Trophoblast cell (in vitro differentiated cells and primary cell): ENCODE results near the gene CAMSAP2.

Source experiments
- DNase-seq, 2 donors: peaks; one replicate each; pipeline ENCODE4 v3.0.0-alpha.2; 2016
- H2AFZ ChIP-seq: 2 replicates; pipeline ENCODE4 v1.6.1; 2013; ENCODE audit warnings: low read length, moderate library complexity, mild to moderate bottlenecking; ENCODE audit not compliant: insufficient read depth, poor library complexity
- H2AK5ac ChIP-seq: 2 replicates; pipeline ENCODE4 v1.6.1; 2013; ENCODE audit warnings: mild to moderate bottlenecking, low read length
- H2BK120ac ChIP-seq: 2 replicates; pipeline ENCODE4 v1.6.1; 2013; ENCODE audit warnings: low read length, mild to moderate bottlenecking, moderate library complexity; ENCODE audit not compliant: insufficient read depth, poor library complexity
- H2BK12ac ChIP-seq: 2 replicates; pipeline ENCODE4 v1.6.1; 2013; ENCODE audit warnings: mild to moderate bottlenecking, low read length, moderate library complexity
- H2BK5ac ChIP-seq: 2 replicates; pipeline ENCODE4 v1.6.1; 2013; ENCODE audit warnings: low read length, low read depth, moderate library complexity, mild to moderate bottlenecking; ENCODE audit not compliant: poor library complexity
- H3K14ac ChIP-seq: 2 replicates; pipeline ENCODE4 v1.6.1; 2013; ENCODE audit warnings: mild to moderate bottlenecking, low read length
- H3K18ac ChIP-seq: 2 replicates; pipeline ENCODE4 v1.6.1; 2013; ENCODE audit warnings: mild to moderate bottlenecking, low read length
- H3K23ac ChIP-seq: 2 replicates; pipeline ENCODE4 v1.6.1; 2013; ENCODE audit warnings: low read length
- H3K27ac ChIP-seq: 2 replicates; pipeline ENCODE4 v1.5.1; 2013; ENCODE audit warnings: low read depth, mild to moderate bottlenecking, inconsistent platforms, low read length, moderate library complexity
- H3K27me3 ChIP-seq: 2 replicates; pipeline ENCODE4 v1.6.1; 2013; ENCODE audit warnings: inconsistent platforms, mild to moderate bottlenecking, low read length, moderate library complexity; ENCODE audit not compliant: insufficient read depth
- H3K36me3 ChIP-seq, 2 experiments: 1 replicate in 1 of 2; 2 replicates in 1 of 2; pipeline ENCODE4 v1.6.1; 2013; ENCODE audit warnings: low read length in 2 of 2, mild to moderate bottlenecking in 2 of 2, moderate library complexity in 1 of 2; ENCODE audit not compliant: insufficient read depth in 2 of 2, control insufficient read depth in 1 of 2
- H3K4ac ChIP-seq: 2 replicates; pipeline ENCODE4 v1.6.1; 2013; ENCODE audit warnings: low read depth, mild to moderate bottlenecking, low read length, moderate library complexity
- H3K4me1 ChIP-seq, 2 experiments: 1 replicate in 1 of 2; 2 replicates in 1 of 2; pipeline ENCODE4 v1.6.1; 2013; ENCODE audit warnings: low read length in 2 of 2, mild to moderate bottlenecking in 2 of 2, moderate library complexity in 1 of 2; ENCODE audit not compliant: insufficient read depth in 2 of 2, control insufficient read depth in 1 of 2
- H3K4me2 ChIP-seq: 2 replicates; pipeline ENCODE4 v1.6.1; 2013; ENCODE audit warnings: inconsistent platforms, mild to moderate bottlenecking, low read length, moderate library complexity
- H3K4me3 ChIP-seq: 2 replicates; pipeline ENCODE4 v1.5.1; 2013; ENCODE audit warnings: mild to moderate bottlenecking, low read depth, low read length, inconsistent platforms
- H3K79me1 ChIP-seq: one replicate; pipeline ENCODE4 v1.6.1; 2013; ENCODE audit warnings: low read length
- H3K79me2 ChIP-seq: 2 replicates; pipeline ENCODE4 v1.6.1; 2013; ENCODE audit warnings: low read length, mild to moderate bottlenecking; ENCODE audit not compliant: control insufficient read depth, insufficient read depth, poor library complexity
- H3K9ac ChIP-seq: 2 replicates; pipeline ENCODE4 v1.6.1; 2013; ENCODE audit warnings: mild to moderate bottlenecking, low read length
- H3K9me3 ChIP-seq: 2 replicates; pipeline ENCODE4 v1.6.1; 2013; ENCODE audit warnings: low read depth, mild to moderate bottlenecking, control low read depth, inconsistent platforms, low read length; ENCODE audit not compliant: insufficient read depth
- H4K12ac ChIP-seq: 2 replicates; pipeline ENCODE4 v1.6.1; 2013; ENCODE audit warnings: low read depth, mild to moderate bottlenecking, low read length, moderate library complexity
- H4K8ac ChIP-seq: 2 replicates; pipeline ENCODE4 v1.6.1; 2013; ENCODE audit warnings: low read depth, mild to moderate bottlenecking, low read length, moderate library complexity
- H4K91ac ChIP-seq: one replicate; pipeline ENCODE4 v1.6.1; 2013; ENCODE audit warnings: low read depth, mild to moderate bottlenecking, low read length, moderate library complexity
- WGBS: extraction: QIAGEN DNeasy Blood & Tissue Kit; methylation state at CpG from one replicate; pipeline ENCODE4 v1.1.7; 2013; ENCODE audit warnings: missing lambda C conversion rate; ENCODE audit not compliant: insufficient read length, insufficient coverage; ENCODE audit errors: extremely low coverage; 5-methylcytosine and 5-hydroxymethylcytosine counted together

CAMSAP2 gene

GRCh38 chr1:200720199-200720598 lies 18.5 kb upstream of the CAMSAP2 start:
- Histone ChIP-seq H3K18ac (no peak overlapping the region), H2AK5ac (no peak overlapping the region), H3K4me3 (no peak overlapping the region)

GRCh38 chr1:200724064-200724463 lies 14.6 kb upstream of the CAMSAP2 start:
- Histone ChIP-seq H3K79me1 (no peaks in the 10 kb centered on the region), H3K4me1 (no peaks in the 10 kb centered on the region), H3K9ac (no peak overlapping the region), H3K4me2 (no peak overlapping the region), H3K23ac (no peak overlapping the region), H3K4ac (no peak overlapping the region), H2AK5ac (no peak overlapping the region), H3K36me3 (no peaks in the 10 kb centered on the region), H3K27ac (no peak overlapping the region), H3K27me3 (no peaks in the 10 kb centered on the region), H3K18ac (no peak overlapping the region), H3K4me3 (no peak overlapping the region), H2AFZ (no peak overlapping the region), H2BK5ac (no peak overlapping the region), H4K12ac (no peak overlapping the region), H3K79me2 (no peaks in the 10 kb centered on the region), H3K14ac (no peak overlapping the region), H4K8ac (no peak overlapping the region), H4K91ac (no peak overlapping the region), H3K9me3 (no peaks in the 10 kb centered on the region), H2BK120ac (no peak overlapping the region), H2BK12ac (no peak overlapping the region)
- no peak for DNase-seq

More at GRCh38 chr1:200720199-200720598, 18.5 kb upstream of the CAMSAP2 start:
- Histone ChIP-seq H4K12ac (no peak overlapping the region), H3K36me3 (no peaks in the 10 kb centered on the region), H2AFZ (no peak overlapping the region), H4K91ac (no peak overlapping the region), H3K27ac (no peak overlapping the region), H3K4ac (no peak overlapping the region), H3K14ac (no peak overlapping the region), H4K8ac (no peak overlapping the region), H2BK12ac (no peak overlapping the region), H3K23ac (no peak overlapping the region), H3K4me2 (no peak overlapping the region), H3K9ac (no peak overlapping the region), H2BK120ac (no peak overlapping the region), H2BK5ac (no peak overlapping the region), H3K79me1 (no peaks in the 10 kb centered on the region), H3K27me3 (no peaks in the 10 kb centered on the region), H3K9me3 (no peaks in the 10 kb centered on the region), H3K4me1 (no peaks in the 10 kb centered on the region), H3K79me2 (no peaks in the 10 kb centered on the region)
- WGBS = no CpG with 5 or more reads among the region's 1 CpG
- DNase-seq = no peak

GRCh38 chr1:200727257-200727656 lies 11.4 kb upstream of the CAMSAP2 start:
- WGBS = no CpG with 5 or more reads among the region's 2 CpGs
- no peak overlapping the region for H2AFZ ChIP-seq
- H3K27ac ChIP-seq = no peak overlapping the region
- no peak overlapping the region for H3K4me3 ChIP-seq
- H3K27me3 ChIP-seq = no peaks in the 10 kb centered on the region
- H3K9ac ChIP-seq = no peak overlapping the region
- no peak overlapping the region for H3K4ac ChIP-seq
- no peaks in the 10 kb centered on the region for H3K79me2 ChIP-seq
- no peaks in the 10 kb centered on the region for H3K79me1 ChIP-seq
- no peak overlapping the region for H4K12ac ChIP-seq
- H3K23ac ChIP-seq = no peak overlapping the region
- no peaks in the 10 kb centered on the region for H3K4me1 ChIP-seq
- no peak overlapping the region for H2BK120ac ChIP-seq
- H2BK5ac ChIP-seq = no peak overlapping the region
- no peak overlapping the region for H4K91ac ChIP-seq
- DNase-seq = no peak
- no peak overlapping the region for H3K14ac ChIP-seq
- H3K36me3 ChIP-seq = no peaks in the 10 kb centered on the region
- H2BK12ac ChIP-seq = no peak overlapping the region
- no peak overlapping the region for H3K4me2 ChIP-seq
- H3K18ac ChIP-seq = no peak overlapping the region
- H2AK5ac ChIP-seq = no peak overlapping the region
- no peak overlapping the region for H4K8ac ChIP-seq
- no peaks in the 10 kb centered on the region for H3K9me3 ChIP-seq

- H2AFZ ChIP-seq = no peak overlapping the region
- no peak overlapping the region for H3K23ac ChIP-seq
- no peaks in the 10 kb centered on the region for H3K4me1 ChIP-seq
- no peak overlapping the region for H2BK12ac ChIP-seq
- no peak overlapping the region for H4K91ac ChIP-seq
- no peak overlapping the region for H3K4me3 ChIP-seq
- no peak overlapping the region for H4K12ac ChIP-seq
- H3K9me3 ChIP-seq = no peaks in the 10 kb centered on the region
- no peak overlapping the region for H2BK120ac ChIP-seq
- H3K79me2 ChIP-seq = no peaks in the 10 kb centered on the region
- H3K36me3 ChIP-seq = no peaks in the 10 kb centered on the region
- H3K18ac ChIP-seq = no peak overlapping the region
- H2BK5ac ChIP-seq = no peak overlapping the region
- H2AK5ac ChIP-seq = no peak overlapping the region
- H3K4ac ChIP-seq = no peak overlapping the region
- H3K14ac ChIP-seq = no peak overlapping the region
- no CpG with 5 or more reads among the region's 3 CpGs for WGBS
- H3K27ac ChIP-seq = no peak overlapping the region
- no peak for DNase-seq
- no peaks in the 10 kb centered on the region for H3K27me3 ChIP-seq
- H3K4me2 ChIP-seq = no peak overlapping the region
- H4K8ac ChIP-seq = no peak overlapping the region
- no peaks in the 10 kb centered on the region for H3K79me1 ChIP-seq
- no peak overlapping the region for H3K9ac ChIP-seq
Observed at GRCh38 chr1:200729863-200730262, 8.8 kb upstream of the CAMSAP2 start.
